Ascending aorta (tissue), 2 donors: ENCODE results near the gene PALD1. TPM values are rescaled to one million over a fixed set of nuclear protein-coding genes. Genes with fewer than 3 reads are reported as not detected.

ENCODE experiments used
- DNase-seq, 2 donors: peaks; one replicate each; pipeline ENCODE4 v3.0.0-alpha.2; 2019; ENCODE audit warnings: low spot score in 2 of 2
- H3K27ac ChIP-seq, 2 donors: fragments of 200-600 bp; sonication (generic); one replicate each; pipeline ENCODE4 v1.5.1; 2016 to 2017; ENCODE audit warnings: mild to moderate bottlenecking in 1 of 2
- H3K27me3 ChIP-seq: fragments of 200-600 bp; sonication (generic); one replicate; pipeline ENCODE4 v1.5.1; 2017
- H3K36me3 ChIP-seq, 2 donors: fragments of 200-600 bp; sonication (generic); one replicate each; pipeline ENCODE4 v1.5.1; 2016
- H3K4me1 ChIP-seq, 2 donors: fragments of 200-600 bp; sonication (generic); one replicate each; pipeline ENCODE4 v1.5.1; 2016 to 2017; ENCODE audit warnings: mild to moderate bottlenecking in 1 of 2
- H3K4me3 ChIP-seq, 2 donors: fragments of 200-600 bp; sonication (generic); one replicate each; pipeline ENCODE4 v1.5.1; 2016 to 2017; ENCODE audit warnings: mild to moderate bottlenecking in 1 of 2
- H3K9me3 ChIP-seq, 2 donors: fragments of 200-600 bp; sonication (generic); one replicate each; pipeline ENCODE4 v1.5.1; 2016
- CTCF ChIP-seq, 3 experiments: fragments of 200-600 bp in 2 of 3; fragments of 450-650 bp in 1 of 3; sonication (generic) in 2 of 3; IDR thresholded peaks; one replicate each; pipeline ENCODE4 v1.5.1; 2016 to 2019; ENCODE audit warnings: antibody characterized with exemption in 3 of 3, mild to moderate bottlenecking in 1 of 3, moderate library complexity in 1 of 3
- intact Hi-C: fragments of 100-400 bp; cut with DNase I; formaldehyde crosslinking; loops from one replicate; pipeline ENCODE4 v1.15.1; 2023
- total RNA-seq: library from RNA; depleted of rRNA; stranded (reverse); fragments of >200 nt; gene quantifications from one replicate; pipeline ENCODE4 v1.1.0, GENCODE V29; 2016

Gene PALD1
- total RNA-seq, 1 donor from 2014 or later, result 21.7 TPM

DNA sequence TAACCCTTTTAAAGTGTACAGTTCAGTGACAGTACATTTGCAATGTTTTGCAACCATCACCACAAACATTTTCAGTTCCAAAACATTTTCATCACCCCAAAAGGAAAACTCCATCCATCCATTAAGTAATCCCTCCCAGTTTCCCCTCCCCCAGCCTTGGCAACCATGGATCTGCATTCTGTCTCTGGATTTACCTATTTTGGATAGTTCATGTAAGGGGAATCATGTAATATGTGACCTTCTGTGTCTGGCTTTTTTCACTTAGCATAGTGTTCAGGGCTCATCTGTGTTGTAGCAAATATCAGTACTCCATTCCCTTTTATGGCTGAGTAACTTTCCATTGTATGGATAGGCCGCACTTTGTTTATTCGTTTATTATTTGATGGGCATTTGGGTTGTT, 13.0 kb downstream of the PALD1 start:
- no peak for TF ChIP-seq CTCF (IDR thresholded peaks at IDR 0.05)
- Histone ChIP-seq H3K27me3 (no peaks in the 10 kb centered on the region), H3K9me3 (no peaks in the 10 kb centered on the region), H3K4me3 (no peak overlapping the region), H3K4me1 (no peaks in the 10 kb centered on the region), H3K36me3 (no peaks in the 10 kb centered on the region), H3K27ac (no peak overlapping the region)
- intact Hi-C loops, result no loop called here
- DNase-seq, result no peak

GRCh38 chr10:70492786-70493659, 14.5 kb downstream of the PALD1 start:
- no peak overlapping the region for H3K4me3 ChIP-seq
- no peaks in the 10 kb centered on the region for H3K4me1 ChIP-seq
- intact Hi-C loops, result no loop called here
- no peak for DNase-seq
- TF ChIP-seq CTCF (IDR thresholded peaks at IDR 0.05), result no peak
- H3K27ac ChIP-seq, result no peak overlapping the region
- no peaks in the 10 kb centered on the region for H3K9me3 ChIP-seq
- no peaks in the 10 kb centered on the region for H3K36me3 ChIP-seq
- no peaks in the 10 kb centered on the region for H3K27me3 ChIP-seq

GRCh38 chr10:70493660-70494234, 15.2 kb downstream of the PALD1 start:
- intact Hi-C loops, result no loop called here
- no peak for TF ChIP-seq CTCF (IDR thresholded peaks at IDR 0.05)
- Histone ChIP-seq H3K27me3 (no peaks in the 10 kb centered on the region), H3K27ac (no peak overlapping the region), H3K4me3 (no peak overlapping the region), H3K4me1 (no peaks in the 10 kb centered on the region), H3K9me3 (no peaks in the 10 kb centered on the region), H3K36me3 (no peaks in the 10 kb centered on the region)
- DNase-seq, result no peak

DNA sequence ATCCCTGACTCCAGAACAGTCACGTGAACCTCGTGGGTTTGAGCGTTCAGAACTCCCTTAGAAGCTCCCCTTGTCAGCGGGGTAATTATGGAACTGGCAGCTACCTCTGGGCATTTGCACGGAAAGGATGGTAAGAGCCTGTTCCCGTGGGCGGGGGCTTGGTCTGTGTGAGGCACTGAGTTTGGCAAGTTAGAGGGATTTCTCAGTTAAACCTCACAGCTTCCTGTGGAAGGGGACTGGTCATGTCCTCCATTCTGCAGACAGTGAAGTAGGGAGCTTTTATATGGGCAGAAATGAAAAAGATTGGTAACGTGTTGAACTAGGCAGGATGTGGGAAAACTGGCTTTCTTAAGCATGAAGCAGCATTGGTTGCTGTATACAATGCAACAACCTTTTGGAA, 16.0 kb downstream of the PALD1 start:
- intact Hi-C loops, result no loop called here
- Histone ChIP-seq H3K9me3 (no peaks in the 10 kb centered on the region), H3K27ac (no peak overlapping the region), H3K27me3 (no peaks in the 10 kb centered on the region), H3K4me1 (peaks cover 0 to 4% of the 10 kb centered on the region in 2 donors), H3K36me3 (no peaks in the 10 kb centered on the region), H3K4me3 (no peak overlapping the region)
- no peak for DNase-seq
- no peak for TF ChIP-seq CTCF (IDR thresholded peaks at IDR 0.05)

DNA sequence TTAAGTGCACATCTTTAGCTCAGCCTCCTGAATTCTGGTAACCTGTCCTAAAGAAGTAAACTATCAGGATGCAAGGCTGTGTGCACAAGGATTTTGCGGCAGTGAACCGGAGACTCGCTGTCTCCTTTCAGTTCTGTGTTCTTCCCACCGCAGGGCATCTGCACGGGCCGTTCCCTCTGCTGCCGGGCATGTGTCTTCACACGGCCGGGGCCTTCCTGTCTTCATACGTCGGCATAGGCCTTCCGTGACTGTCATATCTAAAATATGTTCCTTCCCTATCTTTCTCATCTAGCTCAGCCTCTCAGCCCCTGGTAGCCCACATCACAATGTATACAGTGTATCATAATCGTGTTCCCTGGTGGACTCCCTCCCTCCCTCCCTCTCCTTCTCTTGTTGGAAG, 16.4 kb downstream of the PALD1 start:
- Histone ChIP-seq H3K36me3 (no peaks in the 10 kb centered on the region), H3K27ac (peak overlapping the region in 1 of 2 donors; percentile 19), H3K9me3 (no peaks in the 10 kb centered on the region), H3K4me3 (no peak overlapping the region), H3K4me1 (peaks cover 0 to 7% of the 10 kb centered on the region in 2 donors), H3K27me3 (no peaks in the 10 kb centered on the region)
- no peak for TF ChIP-seq CTCF (IDR thresholded peaks at IDR 0.05)
- DNase-seq, result no peak
- intact Hi-C loops, result no loop called here
